Activated CD4-positive, alpha-beta T cell treated with anti-CD3 and anti-CD28 coated beads, Interleukin-2, Interleukin-4, amounts not matched to agents 100 ng/mL and 50 ng/mL, durations not matched to agents 16 hours and 8 hours (primary cell): ENCODE data around the gene S100A4.
"Not testable (repeated sequence)": the region's sequence is repeated elsewhere in the genome, so short reads cannot be mapped to it uniquely, and the experiment has no call there.

Source experiments
- DNase-seq: peaks from one replicate; pipeline ENCODE4 v3.0.0-alpha.2; 2020; ENCODE audit warnings: low spot score

Gene S100A4

DNA sequence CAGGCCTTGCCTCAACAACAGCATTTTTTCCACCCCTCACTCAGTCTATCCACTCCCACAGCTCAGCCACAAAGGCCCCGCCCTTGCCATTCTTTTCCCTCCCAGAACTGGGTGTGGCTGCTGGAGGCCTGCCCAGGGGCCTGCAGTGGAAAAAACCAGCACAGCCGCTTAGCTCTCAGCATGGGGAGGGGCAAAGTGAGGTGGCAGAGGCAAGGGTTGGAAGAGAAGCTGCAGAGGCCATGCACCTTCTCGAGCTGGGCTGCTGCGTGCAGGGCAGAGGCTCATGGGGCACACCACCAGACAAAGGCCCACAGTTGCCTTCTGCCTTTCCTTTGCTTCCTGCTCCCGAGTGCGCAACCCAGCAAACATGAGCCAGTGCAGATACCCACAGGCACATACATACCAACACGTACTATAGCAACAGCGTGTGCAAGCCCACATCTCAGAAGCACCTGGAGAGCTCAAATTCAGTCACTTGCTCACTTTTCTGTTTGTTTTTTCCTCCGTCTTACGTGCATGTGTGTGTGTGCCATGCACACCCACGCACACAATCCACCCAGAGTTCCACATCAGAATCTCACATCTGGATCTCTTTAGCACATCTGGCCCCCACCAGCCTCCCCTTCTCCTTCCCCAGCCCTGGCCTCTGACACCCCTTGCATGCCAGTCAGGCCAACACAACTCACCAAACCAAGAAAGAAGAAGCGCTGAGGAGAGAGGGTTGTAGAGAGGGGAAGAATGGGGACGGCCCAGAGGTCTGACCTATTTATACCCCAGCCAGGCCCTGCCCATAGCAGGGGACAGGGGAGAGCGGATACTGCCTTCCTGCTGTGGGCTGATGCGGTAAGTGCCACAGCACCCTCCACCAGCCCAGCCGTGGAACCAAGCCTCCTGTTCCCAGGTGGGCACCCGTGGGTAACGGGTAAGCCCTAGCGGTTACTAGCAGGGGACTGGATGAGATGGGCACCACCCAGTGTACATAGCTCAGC lies at the start of gene S100A4:
Gene S100A4, minus strand, starts transcription at position 740 of the 989 bp plus-strand sequence. CDS start 1,012 bp downstream, outside the sequence.
- DNase-seq = peak; percentile 97

DNA sequence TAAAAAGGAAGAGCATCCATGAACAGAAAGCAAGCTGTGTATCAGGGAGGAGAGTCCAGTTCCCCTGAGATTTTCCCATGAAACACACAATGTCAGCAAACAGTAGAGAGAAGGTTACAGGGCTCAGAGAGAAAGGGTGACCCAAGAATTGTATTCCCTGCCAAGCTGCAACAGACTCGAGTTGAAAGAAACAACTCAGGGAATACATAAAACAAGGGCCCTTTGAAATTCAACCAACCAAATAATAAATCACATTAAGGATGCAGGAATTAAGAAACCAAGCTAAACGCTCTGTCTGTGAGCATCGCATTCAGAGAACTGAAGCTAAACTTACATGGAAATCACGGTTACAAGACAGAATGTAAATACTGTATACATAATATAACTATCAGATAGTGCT lies 47.1 kb upstream of the S100A4 start:
- DNase-seq = no peak

DNA sequence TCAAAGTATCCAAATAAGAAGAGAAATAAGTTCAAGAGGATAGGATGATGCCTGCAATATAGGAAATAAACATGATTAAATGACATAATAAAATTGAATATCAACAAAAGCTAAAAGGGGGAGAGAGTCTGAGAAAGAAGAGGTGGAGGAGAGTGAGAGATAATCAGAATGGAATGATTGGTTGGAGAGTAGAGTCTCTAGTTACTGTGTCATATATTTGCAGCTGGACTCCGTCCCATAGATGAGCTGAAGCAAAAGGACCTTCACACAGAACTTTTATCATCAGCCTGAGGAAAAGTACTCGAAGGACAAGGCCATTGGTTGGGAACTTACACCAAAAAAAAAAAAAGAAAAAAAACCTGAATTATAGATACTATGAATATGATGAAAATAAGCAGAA lies 42.9 kb upstream of the S100A4 start:
- no peak for DNase-seq

DNA sequence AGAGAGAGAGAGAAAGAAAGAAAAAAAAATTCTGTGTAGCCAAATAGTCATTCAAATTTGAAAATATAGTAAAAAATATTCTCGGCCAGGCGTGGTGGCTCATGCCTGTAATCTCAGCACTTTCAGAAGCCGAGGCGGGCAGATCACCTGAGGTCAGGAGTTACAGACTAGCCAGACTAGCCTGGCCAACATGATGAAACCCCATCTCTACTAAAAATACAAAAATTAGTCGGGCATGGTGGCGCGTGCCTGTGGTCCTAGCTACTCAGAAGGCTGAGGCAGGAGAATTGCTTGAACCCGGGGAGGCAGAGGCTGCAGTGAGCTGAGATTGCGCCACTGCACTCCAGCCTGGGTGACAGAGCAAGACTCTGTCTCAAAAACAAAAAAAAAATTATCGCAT lies 42.4 kb upstream of the S100A4 start:
- not testable (repeated sequence) for DNase-seq

DNA sequence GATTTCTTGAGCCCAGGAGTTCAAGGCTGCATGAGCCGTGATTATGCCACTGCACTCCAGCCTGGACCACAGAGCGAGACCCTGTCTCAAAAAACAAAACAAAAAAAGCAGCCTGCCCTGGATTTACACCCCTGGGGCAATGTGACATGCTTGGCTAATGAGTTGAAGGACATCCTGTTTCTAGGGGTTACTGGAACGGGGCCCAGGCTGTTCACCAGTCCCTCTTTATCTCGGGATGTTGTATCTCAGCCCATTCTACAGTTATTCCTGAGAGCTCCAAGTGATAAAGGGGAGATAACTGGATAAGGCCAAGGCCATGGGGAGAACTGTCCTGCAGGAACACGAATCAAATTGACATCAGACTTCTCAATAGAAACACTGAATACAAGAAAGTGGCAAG lies 41.7 kb upstream of the S100A4 start:
- no peak for DNase-seq

DNA sequence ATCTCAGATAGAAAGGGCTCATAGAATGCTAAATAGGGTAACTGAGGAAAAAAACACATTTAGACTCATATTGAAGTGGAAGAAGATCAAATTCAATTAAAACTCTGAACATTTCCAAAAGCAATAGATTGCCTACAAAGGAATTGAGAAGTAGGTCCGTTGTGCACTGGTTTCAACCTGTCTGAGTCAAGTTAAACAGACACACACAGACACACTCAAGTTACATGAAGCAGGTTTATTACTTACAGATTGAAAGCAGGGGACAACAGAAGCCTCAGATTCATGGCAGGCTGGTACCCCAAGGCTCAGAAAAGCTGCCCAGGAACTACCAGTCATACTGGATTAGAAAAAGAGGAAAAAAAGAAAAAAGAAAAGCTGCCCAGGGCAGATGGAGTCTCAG lies 40.7 kb upstream of the S100A4 start:
- DNase-seq = no peak

DNA sequence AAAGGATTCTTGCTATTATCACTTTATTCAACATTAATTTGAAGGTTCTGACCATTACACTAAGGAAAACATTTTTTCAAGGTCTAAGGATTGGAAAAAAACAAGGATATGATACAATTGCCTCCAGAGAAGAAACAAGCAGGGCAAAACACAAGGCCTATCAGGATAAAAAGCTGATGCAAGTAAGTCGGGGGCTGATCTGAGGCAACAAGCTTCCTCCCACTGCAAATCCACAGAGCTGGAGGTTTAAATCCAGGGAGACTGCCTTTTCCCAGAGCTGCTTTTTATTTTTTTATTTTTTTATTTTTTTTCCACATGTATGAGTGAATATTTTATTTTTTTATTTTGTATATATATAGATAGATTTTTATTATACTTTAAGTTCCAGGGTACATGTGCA lies 39.4 kb upstream of the S100A4 start:
- DNase-seq = no peak

DNA sequence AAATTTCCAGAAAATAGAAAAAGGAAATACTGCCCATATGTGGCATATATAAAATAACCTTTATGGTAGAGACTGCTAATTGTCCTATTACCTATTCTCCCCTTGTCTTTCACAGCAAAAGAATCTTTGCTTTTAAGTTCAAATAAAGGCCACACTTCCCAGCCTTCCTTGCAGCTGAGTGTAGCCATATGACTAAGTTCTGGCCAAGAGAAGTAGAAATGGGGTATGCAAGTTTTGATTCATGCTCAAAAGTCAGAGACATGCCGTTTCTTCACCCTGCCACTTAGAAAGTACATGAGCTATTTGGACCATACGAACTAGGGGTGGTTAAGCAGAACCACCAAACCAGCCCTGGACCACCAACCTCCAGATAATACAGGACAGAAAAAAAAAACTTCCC lies 38.4 kb upstream of the S100A4 start:
- DNase-seq = no peak

DNA sequence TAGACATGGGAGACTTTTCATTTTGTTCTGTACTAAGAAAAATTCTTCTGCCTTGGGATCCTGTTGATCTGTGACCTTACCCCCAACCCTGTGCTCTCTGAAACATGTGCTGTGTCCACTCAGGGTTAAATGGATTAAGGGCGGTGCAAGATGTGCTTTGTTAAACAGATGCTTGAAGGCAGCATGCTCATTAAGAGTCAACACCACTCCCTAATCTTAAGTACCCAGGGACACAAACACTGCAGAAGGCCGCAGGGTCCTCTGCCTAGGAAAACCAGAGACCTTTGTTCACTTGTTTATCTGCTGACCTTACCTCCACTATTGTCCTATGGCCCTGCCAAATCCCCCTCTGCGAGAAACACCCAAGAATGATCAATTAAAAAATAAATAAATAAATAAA lies 37.9 kb upstream of the S100A4 start:
- not testable (repeated sequence) for DNase-seq

DNA sequence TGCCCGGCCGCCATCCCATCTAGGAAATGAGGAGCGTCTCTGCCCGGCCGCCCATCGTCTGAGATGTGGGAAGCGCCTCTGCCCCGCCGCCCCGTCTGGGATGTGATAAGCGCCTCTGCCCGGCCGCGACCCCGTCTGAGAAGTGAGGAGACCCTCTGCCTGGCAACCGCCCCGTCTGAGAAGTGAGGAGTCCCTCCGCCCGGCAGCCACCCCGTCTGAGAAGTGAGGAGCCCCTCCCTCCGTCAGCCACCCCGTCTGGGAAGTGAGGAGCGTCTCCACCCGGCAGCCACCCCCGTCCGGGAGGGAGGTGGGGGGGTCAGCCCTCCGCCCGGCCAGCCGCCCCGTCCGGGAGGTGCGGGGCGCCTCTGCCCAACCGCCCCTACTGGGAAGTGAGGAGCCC lies 37.2 kb upstream of the S100A4 start:
- DNase-seq = not testable (repeated sequence)

DNA sequence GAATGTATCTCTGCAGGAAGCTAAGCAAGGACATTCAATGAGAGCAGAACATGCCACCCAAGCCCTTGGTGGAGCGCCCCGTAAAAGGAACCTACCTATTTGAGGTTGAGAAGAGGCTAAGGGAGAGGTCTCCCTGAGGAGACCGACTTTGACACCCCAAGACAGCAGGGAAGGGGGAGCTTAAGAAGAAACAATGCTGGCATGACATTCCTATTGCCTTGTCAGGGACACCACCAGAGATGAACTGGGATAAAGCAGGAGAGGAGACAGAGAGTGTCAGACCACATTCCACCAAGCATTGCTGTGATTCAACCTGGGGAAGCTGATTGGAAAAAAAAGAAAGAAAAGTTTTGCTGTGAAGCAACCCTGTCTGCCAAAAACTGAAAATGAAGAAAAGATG lies 33.3 kb upstream of the S100A4 start:
- no peak for DNase-seq

DNA sequence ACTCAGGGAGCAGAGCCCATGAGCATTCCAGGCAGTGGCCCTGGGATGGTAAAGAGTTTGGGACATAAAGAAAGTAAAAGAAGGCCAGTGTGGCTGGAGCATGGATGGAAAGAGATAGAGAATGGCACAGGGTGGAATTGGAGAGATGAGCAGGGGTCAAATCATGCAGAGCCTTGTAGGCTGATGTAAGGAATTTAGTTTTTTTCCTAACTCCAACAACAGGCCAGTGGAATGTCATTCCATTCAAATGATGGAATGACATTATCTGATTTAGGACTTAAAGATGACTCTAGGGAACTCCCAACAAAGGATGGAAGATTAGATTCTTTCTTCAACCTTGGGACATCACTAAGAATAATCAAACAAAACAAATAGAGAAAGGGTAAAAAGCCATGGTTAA lies 32.9 kb upstream of the S100A4 start:
- no peak for DNase-seq

DNA sequence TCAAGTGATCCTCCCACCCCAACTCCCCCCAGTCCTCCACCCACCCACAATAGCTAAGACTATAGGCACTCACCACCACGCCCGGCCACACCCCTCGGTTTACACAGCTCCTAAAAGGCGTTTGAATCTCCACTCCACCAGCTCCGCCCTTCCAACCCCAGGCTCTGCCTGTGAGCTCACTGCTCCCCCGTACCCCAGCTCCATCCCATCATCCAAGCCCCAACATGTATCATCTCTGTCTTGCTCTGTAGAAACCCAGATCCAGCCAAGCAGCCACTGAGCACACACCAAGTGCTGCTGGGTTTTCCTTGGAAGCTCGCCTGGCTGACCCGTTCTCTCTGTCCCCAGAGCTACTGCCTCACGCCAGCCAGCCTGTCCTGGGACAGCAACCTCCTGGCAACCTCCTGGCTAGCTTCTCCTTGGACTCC lies 32.0 kb upstream of the S100A4 start:
- no peak for DNase-seq

DNA sequence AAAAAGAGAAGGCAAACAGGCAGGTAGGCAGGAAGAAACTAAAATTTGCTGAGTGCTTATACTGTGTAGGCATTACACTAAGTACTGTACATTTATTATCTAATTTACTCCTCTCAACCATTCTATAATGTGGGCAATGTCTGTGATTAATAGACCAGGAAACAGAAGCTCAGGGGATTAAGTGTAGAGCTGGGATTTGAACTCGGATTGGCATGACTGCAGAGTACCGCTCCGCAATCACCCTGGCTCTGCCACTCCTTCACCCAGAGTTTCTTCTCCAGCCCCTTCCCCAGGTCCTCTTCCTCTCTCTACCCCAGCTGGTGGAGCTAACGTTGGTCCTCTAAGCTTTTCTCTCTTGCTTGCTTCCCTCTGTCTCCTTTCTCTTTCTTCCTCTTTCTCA lies 31.5 kb upstream of the S100A4 start:
- DNase-seq = no peak

DNA sequence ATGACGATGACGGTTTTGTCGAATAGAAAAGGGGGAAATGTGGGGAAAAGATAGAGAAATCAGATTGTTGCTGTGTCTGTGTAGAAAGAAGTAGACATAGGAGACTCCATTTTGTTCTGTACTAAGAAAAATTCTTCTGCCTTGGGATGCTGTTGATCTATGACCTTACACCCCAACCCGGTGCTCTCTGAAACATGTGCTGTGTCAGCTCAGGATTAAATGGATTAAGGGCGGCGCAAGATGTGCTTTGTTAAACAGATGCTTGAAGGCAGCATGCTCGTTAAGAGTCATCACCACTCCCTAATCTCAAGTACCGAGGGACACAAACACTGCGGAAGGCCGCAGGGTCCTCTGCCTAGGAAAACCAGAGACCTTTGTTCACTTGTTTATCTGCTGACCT lies 29.9 kb upstream of the S100A4 start:
- not testable (repeated sequence) for DNase-seq

DNA sequence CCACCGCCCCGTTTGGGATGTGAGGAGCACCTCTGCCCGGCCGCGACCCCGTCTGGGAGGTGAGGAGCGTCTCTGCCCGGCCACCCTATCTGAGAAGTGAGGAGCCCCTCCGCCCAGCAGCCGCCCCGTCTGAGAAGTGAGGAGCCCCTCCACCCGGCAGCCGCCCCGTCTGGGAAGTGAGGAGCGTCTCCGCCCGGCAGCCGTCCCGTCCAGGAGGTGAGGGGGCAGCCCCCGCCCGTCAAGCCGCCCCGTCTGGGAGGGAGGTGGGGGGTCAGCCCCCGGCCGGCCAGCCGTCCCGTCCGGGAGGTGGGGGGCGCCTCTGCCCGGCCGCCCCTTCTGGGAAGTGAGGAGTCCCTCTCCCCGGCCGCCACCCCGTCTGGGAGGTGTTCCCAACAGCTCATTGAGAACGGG lies 29.5 kb upstream of the S100A4 start:
- not testable (repeated sequence) for DNase-seq

DNA sequence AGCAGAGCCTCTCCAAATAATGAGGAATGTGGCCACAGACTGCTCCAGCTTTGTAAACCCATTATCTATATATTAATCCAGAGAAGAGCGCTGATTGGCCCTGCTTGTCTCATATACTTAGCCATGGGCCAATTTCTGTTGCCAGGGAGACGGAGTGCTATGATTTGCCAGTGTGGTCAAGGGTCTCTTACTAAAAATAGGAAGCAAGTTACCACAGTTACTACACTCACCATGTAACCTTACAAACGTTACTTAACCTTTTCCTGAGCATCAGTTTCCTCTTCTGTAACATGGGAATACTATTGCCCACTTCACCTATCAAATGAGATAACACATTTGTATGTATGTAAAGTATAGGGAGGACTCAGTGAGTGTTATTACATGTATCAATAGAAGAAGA lies 27.7 kb upstream of the S100A4 start:
- DNase-seq = no peak

DNA sequence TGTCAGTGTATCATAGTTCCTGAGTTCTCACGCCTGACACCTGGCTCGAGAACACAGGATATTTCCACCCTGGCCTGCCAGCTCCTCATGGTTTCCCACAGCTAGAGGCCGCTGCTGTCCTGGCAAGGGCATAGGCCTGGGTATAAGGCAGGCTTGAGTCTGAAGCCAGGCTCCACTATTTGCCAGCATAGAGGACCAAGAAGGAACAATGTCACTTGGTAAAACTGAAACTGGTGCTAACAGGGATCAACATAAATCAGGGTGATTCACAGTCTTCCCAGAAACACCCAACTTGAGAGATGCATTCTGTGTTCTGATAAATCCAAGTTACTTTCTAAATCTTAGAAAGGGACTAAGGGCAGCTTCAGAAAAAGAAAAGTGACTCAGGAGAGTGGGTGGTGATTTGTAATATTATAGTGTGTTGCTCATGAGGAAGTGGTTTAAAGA lies 27.0 kb upstream of the S100A4 start:
- peak; percentile 71 for DNase-seq

DNA sequence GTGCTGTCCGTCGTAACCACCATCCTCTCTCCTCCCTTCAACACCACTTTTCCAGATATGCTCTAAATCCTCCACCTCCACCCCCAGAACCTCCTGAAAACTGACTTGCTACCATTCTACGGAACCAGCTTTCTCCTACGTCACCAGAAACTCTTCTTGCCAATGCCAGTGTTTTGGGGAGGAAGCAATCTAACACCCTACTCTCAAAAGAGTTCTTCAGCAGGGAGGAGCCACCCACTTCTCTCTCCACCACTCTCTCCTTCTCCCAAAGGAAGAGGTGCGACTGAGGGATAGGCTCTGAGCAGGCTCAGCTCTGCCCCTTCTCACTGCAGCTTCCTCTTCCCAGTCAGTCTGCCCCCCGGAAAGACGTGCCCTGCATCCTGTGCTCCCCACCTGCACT lies 26.1 kb upstream of the S100A4 start:
- no peak for DNase-seq

DNA sequence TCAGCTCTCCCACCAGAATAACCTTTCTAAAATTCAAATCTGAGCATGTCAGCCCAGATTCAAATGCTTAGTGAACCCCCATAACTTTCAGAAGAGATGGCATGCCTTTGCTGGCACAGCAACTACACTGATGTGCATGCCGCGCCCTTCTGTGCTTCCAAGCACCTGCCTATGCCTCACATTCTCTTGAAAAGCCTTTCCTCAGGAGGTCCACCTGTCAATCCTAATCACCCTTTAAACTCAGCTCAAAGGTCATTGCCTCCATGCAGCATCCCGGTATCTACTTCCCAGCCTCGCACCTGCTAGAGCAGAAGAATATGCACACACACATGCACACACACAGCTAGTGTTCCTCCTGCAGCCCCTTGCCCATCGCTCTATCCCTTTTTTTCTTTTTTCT lies 25.3 kb upstream of the S100A4 start:
- DNase-seq = no peak

DNA sequence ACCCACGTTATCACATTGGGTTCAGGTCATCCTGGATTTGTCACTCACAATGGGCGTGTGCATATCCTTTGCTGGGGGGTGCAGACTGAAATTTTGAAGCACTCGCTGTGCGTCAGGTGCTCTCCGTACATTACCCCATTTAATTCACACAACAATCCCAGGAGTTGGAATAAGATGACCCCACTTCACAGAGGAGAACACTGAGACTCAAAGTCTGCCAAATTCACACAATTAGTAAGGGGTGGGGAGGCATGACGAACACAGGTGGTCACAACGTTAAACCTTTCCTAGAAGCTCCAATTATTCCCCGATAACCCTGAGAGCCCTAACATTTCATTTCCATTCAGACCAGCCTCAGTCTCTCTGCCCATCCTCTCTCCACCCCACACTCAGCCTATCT lies 23.9 kb upstream of the S100A4 start:
- DNase-seq = no peak

DNA sequence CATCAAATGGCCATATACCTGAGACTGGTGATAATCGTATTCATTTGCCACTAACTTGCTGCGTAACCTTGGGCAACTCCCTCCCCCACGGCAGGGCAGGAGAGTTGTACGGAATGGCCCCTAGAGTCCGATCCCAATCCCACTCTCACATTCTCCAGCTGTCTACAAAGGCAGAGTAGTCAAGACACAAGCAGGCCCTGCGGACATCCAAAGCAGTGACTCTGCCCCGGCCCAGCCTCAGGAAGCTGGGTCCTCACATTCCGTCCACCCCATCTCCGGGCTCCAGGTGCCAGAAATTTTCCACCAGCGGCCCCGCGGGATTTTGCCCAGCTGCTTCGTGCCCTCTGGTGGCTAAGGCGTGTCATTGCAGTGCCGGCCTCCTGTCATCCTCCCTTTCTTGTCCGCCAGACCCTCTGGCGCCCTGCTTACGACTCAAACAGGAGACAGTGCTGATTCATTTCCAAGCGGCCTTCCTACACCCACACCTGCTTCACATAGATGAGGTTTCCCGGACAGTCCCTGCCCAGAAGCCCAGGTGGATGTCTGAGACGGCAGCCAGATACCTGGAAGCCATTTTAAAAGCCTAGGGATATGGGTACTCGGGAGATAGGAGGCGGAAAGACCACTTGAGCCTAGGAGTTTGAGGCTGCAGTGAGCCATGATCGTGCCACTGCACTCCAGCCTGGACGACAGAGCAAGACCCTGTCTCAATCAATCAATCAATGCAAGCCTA lies 22.9 kb upstream of the S100A4 start:
- DNase-seq = peak; percentile 88
